Measurements from ENCODE around the gene CLDND2. TPM values are rescaled to one million over a fixed set of nuclear protein-coding genes. Genes with fewer than 3 reads are reported as not detected.
"Not testable (repeated sequence)": the region's sequence is repeated elsewhere in the genome, so short reads cannot be mapped to it uniquely, and the experiment has no call there.

CLDND2 gene, protein sequence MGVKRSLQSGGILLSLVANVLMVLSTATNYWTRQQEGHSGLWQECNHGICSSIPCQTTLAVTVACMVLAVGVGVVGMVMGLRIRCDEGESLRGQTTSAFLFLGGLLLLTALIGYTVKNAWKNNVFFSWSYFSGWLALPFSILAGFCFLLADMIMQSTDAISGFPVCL
- not detected for total RNA-seq

DNA sequence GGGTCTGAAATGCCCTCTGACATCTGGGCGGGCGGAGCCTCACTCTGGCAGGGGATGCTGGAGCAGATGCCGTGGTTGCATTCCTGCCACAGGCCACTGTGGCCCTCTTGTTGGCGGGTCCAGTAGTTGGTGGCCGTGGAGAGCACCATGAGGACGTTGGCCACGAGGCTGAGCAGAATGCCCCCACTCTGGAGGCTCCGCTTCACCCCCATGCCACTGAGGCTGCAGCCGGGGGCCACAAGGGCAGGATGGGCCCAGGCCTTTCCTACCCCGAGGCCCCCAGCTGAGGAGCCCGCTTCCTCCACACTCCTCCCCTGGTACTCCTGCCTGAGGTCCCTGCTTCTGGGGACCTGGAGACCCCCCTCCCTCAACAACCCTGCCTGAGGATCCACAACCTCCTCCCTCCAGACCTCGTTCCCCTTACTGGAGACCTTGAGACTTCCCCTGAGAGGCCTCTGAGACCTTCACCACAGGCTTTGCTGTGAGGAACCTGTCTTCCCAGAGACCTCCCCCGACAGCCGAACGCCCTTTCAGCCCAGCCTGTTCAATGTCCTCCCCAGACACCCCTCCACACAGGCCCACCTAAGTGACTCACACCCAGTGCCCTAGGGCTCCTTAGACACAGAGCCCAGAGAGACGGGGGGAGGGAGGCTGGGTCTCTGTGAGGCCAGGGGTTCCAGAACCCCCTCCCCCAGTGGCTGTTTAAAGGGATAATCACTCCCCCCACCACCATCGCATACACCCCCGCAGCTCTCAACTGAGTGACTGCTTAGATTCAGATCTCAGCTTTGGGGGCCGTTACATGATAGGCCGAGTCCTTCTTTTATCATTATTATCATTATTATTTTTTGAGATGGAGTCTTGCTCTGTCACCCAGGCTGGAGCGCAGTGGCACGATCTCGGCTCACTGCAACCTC, at the start of gene CLDND2:
Gene CLDND2 (minus strand): TSS at position 638 of the 917 bp plus-strand sequence. CDS start 426 bp downstream, at position 212.
- ATAC-seq (ENCODE audit: low FRiP score) (no peak), DNase-seq (ENCODE audit: low spot score) (no peak)
- TF ChIP-seq, protein P1, sequence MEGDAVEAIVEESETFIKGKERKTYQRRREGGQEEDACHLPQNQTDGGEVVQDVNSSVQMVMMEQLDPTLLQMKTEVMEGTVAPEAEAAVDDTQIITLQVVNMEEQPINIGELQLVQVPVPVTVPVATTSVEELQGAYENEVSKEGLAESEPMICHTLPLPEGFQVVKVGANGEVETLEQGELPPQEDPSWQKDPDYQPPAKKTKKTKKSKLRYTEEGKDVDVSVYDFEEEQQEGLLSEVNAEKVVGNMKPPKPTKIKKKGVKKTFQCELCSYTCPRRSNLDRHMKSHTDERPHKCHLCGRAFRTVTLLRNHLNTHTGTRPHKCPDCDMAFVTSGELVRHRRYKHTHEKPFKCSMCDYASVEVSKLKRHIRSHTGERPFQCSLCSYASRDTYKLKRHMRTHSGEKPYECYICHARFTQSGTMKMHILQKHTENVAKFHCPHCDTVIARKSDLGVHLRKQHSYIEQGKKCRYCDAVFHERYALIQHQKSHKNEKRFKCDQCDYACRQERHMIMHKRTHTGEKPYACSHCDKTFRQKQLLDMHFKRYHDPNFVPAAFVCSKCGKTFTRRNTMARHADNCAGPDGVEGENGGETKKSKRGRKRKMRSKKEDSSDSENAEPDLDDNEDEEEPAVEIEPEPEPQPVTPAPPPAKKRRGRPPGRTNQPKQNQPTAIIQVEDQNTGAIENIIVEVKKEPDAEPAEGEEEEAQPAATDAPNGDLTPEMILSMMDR (IDR thresholded peaks at IDR 0.05) = no peak

DNA sequence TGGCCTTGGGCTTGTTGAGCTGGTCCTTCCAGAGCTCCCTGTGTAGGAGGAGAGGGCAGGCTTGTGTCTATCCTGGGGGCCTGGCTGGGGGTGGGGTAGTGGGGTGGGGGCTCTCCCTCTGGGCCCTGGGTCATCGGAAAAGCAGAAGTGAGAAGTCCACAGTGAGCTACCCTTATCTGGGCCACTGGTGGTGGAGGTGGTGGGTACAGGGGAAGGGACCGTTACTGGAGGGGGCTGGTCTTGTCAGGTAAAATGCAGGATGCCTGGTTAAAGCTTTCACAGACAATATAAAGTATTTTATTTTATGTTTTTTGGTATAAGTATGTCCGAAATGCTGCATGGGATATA, 49.0 kb upstream of the CLDND2 start:
- ATAC-seq (ENCODE audit: low FRiP score) (no peak), DNase-seq (ENCODE audit: low spot score) (no peak)
- TF ChIP-seq, protein P1 (IDR thresholded peaks at IDR 0.05) = no peak

DNA sequence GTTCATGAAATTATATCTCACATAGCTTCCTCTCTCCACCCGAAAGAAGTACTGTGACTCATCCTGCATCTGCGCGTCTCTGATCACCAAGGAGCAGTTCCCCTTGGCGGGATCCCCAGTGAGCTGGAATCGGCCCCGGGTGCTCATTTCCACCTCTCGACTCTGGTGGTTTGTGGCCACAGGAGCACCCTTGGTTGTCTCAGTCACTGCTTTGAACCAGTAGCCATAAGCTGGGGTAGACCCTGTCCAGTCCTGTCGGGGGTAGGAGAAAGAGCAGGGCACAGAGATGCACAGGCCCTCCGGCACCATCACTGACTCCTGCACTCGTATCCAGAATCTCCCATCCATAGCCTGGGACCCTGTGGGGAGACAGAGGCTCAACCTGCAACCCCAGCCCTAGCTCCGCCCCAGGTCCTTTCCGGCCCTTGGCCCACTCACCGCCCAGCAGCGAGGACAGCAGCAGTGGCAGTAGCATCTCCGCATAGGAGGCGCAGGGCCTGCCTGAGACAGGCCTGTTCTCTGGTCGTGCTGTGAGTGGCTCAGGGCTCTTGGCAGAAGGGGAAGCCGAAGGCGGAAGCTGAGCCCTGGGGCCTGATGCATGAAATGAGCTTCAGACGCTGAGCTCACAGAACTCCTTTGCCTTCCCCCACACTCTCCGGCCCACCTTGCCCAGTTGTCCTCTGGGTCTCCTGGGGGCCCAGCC, 48.5 kb upstream of the CLDND2 start, which contains the start of gene SIGLEC10:
Gene SIGLEC10 (minus strand): TSS at position 536 of the 703 bp plus-strand sequence. CDS start 61 bp downstream, at position 475.
- TF ChIP-seq, protein P1 (IDR thresholded peaks at IDR 0.05) = no peak
- ATAC-seq (ENCODE audit: low FRiP score) (no peak), DNase-seq (ENCODE audit: low spot score) (no peak)

DNA sequence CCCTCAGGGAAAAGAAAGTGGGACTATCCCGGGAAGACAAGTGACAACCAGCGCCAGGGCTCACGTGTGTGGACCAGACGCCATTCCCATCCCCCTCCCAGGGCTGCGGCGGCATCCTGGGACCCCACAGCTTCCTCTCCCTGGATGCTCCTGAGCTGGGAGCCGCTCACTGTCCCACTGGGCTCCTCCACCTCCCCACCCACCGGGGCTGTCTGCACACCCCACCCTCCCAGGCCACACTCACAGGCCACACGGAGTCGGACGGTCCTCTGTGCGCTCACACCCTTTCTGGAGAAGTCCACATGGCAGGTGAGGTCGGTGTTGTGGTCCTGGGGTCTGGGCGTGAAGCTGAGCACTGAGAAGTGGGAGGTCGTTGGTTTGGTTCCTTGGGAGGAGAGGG, 47.6 kb upstream of the CLDND2 start:
- not testable (repeated sequence) for DNase-seq (ENCODE audit: low spot score); ATAC-seq (ENCODE audit: low FRiP score)

DNA sequence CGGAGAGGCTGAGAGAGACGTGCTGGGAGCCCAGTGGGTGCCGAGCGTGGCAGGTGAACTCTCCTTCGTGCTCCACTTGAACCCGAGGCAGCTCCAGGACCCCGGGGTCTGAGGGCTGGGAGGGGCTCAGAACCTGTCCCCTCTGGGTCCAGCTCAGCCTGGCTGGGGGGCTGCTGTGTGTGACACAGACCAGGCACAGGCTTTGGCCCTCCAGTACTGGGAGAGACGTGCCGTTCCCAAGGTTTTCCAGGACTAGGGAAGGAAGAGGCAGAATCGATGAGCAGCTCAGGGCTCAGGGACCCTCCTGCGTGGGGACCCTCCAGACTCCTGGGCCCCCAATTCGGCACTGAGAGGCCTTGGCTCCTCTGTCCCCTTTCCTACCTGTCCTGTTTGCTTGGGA, 46.4 kb upstream of the CLDND2 start:
- TF ChIP-seq, protein P1 (IDR thresholded peaks at IDR 0.05) = no peak
- ATAC-seq (ENCODE audit: low FRiP score) (no peak), DNase-seq (ENCODE audit: low spot score) (no peak)

DNA sequence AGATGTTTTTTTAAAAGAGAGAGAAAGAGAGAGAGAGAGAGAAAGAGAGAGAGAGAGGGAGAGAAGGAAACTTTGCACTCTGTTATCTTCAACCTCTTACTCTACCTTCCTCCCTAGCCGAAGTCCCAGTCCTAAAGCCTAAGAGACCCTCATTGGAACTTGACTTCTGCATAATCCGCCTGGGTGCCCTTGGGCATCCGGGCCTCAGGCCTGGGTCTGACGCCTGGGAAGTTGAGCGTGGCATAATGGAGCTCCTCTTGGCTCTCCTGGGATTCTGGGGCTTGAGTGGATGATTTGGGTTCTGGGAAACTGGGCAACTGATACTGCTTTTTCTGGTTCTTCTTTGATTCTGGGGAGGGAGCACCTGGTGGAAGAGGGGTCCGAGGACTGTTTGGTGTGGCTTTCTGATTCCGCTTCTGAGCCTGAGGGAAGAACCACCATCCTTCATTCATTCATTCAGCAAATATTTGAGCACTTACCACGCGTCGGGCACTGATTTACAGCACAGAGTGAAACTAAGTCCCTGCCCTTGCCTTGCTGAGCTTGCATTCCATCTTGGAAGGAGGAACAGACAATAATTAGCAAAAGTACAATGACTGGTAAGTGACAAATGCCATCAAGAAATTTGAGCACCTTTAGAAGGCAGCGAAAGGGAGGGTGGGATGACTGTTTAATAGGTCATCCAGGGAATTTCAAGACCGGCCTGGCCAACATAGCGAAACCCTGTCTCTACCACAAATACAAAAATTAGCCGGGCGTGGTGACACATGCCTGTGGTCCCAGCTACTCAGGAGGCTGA, 42.3 kb upstream of the CLDND2 start:
- no peak for DNase-seq (ENCODE audit: low spot score)
- no peak for ATAC-seq (ENCODE audit: low FRiP score)
- TF ChIP-seq, protein P1 (IDR thresholded peaks at IDR 0.05) = no peak

Measured in omental fat pad (tissue), 4 donors.